ENCODE results near the gene CNNM1.

CNNM1 gene

GRCh38 chr10:99329304-99329553 is at the start of gene CNNM1:
CNNM1 (plus strand) TSS chr10:99329356; CDS start chr10:99329388, 32 bp downstream.
- DNase-seq = peak in 1 of 2 experiments; percentile 53

GRCh38 chr10:99279626-99280111 is 49.5 kb upstream of the CNNM1 start:
- no peak for DNase-seq

DNA sequence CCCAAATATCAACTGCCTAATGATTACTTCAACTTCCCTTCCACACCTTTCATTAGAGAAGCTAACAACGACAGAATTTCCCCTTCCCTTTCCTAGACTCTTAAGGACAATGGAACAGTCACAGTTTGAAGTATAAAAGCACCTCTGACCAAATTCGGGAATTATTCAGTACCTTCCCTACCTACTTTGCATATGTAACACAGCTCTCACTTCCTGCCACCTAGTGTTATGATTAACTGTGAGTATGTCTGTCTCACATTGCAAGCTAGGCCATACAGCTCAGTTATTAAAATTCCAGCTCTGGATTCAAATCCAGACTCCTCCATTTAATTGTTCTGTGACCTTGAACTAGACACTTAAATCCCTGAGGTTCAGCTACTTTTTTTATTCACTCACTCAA is 48.7 kb upstream of the CNNM1 start:
- DNase-seq = no peak

DNA sequence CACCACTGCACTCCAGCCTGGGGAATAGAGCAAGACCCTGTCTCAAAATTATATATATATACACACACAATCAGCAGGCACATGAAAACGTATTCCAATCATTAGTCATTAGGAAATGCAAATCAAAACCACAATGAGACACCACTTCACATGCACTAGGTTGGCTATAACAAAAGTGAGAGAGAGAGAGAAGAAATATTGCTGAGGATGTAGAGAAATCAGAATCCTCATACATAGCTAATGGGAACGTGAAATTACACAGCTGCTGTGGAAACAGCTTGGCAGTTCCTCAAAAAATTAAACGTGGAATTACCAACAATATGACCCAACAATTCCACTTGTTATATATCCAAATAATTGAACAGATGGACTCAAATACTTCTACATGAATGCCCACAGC is 43.3 kb upstream of the CNNM1 start:
- DNase-seq = no peak

DNA sequence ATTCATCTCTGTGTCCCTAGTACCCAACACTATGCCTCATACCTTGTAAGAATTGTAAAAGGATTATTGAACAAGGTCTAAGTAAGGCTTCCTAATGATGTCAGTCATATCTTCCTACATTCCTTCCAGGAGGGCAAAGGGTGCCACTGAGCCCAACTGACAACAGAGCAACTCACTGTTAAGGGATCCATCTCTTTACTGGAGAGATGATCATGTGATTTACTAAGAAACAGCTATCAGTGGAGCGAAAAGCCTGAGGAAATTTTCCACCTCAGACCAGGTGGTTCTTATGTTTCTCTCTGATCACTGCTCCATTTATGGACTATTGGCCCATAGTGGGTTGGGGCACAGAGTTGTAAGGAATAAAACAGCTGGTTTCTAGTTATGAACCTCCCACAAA is 38.9 kb upstream of the CNNM1 start:
- DNase-seq = no peak

DNA sequence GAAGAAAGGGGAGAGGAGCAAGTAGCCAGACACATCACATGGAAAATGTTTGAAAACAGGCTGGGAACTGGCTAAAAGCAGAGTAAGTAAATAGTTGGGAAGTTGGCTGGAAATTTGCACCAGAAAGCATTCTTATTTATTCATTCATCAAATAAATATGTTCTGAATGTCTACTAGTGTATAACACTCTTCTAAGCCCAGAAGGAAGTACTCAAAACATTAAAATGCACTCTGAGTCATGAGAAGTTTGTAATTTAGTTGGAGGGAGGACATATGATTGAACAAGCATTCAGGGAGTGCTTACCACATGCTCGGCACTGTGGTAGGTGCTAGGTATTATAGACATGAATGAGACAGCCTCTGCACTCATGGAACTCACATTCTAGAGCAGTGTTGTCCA is 37.0 kb upstream of the CNNM1 start:
- no peak for DNase-seq

DNA sequence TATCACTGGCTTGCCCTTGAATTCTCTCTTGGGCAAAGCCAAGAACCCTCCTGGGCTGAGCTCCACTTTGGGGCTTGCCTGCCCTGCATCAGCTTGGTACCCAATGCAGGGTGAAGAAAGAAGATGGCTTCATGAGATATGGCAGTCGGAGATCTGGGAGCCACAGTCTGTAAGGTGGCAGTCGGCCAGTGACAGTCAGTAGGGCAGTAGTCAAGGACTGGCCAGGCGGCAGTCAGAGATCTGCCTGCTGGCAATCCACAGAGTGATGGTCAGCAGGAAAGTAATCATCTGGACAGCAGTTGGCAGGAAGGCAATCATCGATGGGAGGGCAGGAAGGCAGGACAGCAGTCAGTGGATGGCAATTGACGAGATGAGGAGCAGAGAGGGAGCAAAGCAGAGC is 32.6 kb upstream of the CNNM1 start:
- no peak for DNase-seq

DNA sequence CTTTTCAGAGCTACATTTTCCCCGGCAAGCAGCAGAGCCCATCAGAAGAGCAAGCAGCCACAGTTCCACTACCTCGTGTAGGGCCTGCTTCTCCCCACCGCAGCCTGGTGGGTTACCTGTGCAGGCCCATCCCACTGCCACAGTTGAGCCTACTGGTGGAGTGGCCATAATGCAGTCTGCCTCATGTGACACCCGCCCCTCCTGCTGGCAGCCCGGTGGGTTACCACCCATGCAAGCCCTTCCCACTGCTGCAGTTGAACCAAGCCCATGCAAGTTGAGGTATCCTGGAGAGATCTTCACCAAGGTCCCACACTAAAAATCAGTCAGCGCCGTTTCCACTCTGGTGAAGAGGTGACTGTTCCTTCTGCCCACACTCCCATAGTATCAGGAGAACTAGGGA is 32.1 kb upstream of the CNNM1 start:
- DNase-seq = no peak

GRCh38 chr10:99303899-99304861 is 25.0 kb upstream of the CNNM1 start:
- DNase-seq = no peak

- no peak for DNase-seq
Observed at GRCh38 chr10:99304862-99305229, 24.3 kb upstream of the CNNM1 start.

GRCh38 chr10:99312501-99312900 is 16.7 kb upstream of the CNNM1 start:
- DNase-seq = no peak

- DNase-seq = no peak
Observed at GRCh38 chr10:99315853-99316252, 13.3 kb upstream of the CNNM1 start.

- no peak for DNase-seq
Observed at GRCh38 chr10:99316374-99316773, 12.8 kb upstream of the CNNM1 start.

DNA sequence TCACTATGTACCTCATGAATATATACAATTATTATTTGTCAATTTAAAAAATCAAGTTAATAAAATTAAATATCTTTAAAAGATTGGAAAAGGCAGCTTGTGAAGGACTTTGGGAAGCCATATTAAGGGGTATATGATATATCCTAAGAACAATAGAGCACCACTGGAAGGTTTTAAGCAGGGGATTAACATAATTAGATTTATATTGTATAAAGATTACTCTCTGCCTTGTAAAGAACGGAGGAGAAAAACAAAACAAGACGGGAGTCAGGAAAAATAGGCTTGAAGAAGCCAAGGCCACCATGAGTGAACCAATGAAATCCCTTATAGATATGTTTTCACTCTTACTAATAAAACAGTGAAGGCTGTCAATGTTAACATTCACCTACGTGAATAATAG is 11.1 kb upstream of the CNNM1 start:
- DNase-seq = no peak

DNA sequence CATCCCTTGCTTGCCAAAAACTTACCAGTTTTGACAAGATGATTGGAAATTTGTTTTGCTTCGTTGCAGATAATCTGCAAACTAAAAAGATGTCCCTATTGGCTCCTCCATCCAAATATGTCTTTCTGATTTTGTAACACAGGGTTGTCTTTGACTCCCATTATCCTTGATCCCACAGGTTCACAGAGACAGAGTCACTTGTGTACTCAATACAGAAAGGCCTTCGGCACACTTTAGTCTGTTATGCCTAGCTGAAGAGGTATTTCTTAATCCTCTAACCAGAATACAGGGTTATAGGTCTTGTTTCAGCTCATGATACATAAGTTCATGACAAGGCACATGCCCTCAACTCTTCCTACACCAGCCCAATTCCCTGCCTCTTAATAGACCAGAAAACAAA is 10.7 kb upstream of the CNNM1 start:
- no peak for DNase-seq

DNA sequence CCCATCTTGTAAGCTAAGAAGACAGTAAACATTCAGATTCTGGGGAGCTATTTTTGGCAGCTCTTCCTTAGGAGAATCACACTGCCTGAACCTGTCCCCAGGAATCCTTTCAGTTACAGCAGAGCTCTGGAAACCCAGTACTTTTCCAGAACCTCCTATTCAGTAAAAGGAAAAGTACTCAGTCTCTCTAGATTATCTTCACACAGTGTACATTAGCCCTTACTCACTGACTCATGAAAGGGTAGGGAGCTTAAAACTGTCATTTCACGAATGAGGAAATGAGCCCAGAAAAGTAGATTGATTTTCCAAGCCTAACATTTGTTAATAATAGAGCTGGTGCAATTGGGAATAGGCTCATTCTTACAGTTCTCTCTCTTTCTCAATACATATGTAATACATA is 3.9 kb upstream of the CNNM1 start:
- DNase-seq = no peak

DNA sequence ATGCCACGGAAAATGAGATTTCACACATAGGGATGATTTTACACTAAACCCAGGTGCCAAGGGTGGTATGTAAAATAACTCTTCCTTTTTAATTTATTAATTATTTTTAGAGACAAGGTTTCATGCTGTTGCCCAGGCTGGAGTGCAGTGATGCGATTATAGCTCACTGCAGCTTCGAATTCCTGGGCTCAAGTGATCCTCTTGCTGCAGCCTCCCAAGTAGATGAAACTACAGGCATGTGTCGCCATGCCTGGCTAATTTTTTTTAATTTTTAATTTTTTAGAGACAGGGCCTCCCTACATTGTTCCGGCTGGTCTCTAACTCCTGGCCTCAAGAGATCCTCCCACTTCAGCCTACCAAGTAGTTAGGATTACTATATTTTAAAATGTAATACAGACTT is 2.3 kb upstream of the CNNM1 start:
- DNase-seq = no peak

- DNase-seq = peak in 1 of 2 experiments; percentile 43
Observed at GRCh38 chr10:99328579-99329303, 415 bp upstream of the CNNM1 start.

- peak in 1 of 2 experiments; percentile 15 for DNase-seq
Observed at GRCh38 chr10:99329554-99330346, 594 bp downstream of the CNNM1 start.

DNA sequence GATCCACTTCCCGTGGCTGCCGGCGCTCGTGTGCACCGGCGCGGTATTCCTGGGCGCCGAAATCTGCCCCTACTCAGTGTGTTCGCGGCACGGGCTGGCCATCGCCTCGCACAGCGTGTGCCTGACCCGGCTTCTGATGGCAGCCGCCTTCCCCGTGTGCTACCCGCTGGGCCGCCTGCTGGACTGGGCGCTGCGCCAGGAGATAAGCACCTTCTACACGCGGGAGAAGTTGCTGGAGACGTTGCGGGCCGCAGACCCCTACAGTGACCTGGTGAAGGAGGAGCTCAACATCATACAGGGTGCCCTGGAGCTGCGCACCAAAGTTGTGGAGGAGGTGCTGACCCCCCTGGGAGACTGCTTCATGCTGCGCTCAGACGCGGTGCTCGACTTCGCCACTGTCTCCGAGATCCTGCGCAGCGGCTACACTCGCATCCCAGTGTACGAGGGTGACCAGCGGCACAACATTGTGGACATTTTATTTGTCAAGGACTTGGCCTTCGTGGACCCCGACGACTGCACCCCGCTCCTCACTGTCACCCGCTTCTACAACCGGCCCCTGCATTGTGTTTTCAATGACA is 1.3 kb downstream of the CNNM1 start:
- no peak for DNase-seq

DNA sequence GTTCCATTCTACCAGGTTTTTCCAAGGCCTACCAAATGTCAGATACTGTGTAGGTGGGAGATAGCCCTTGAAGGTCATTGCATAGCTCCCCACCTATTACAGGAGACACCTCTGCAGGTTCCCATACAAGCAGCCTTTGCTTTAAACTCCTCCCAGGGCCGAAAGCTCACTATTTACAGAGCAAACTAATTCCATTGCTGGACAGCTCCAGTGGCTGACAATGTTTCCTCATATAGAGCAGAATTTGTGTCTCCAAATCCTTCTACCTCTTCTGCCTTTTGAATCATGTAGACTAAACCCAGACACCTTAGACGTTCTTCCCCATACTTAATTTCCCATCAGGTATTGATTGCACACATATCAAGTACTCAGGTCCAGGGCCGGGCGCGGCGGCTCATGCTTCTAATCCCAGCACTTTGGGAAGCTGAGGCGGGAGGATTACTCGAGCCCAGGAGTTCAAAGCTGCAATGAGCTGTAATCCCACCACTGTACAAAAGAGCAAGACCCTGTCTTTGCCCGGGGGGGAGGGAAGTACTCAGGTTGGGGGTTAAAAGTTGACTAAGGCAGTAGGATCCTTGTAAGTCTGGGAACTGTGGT is 2.1 kb downstream of the CNNM1 start:
- no peak for DNase-seq

DNA sequence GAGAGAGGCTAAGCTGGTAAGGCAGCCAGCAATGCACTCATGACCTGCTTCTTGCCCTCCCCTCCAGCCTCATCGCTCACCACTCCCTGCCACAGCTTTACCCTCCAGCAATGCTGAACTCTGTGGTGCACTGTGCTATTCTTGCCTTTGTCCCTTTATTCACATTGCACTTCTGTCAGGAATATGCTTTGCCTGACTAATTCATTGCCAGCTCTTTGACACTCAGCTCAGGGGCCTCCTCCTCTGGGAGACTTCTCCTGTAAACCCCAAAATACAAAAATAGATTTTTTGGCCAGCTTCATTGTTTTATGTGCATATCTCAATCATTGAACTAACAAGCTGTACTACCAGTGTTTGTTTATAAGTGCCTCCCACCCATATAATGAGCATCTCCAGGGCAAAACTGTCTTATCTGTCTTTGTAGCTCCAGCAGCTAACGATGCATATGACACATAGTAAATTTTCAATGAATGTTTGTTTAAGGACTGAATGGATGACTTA is 8.2 kb downstream of the CNNM1 start:
- no peak for DNase-seq

Data from NCI-H446 (cell line).